Neural progenitor cell (in vitro differentiated cells): Measurements from ENCODE around the gene SIAH3. TPM values are rescaled to one million over a fixed set of nuclear protein-coding genes. Genes with fewer than 3 reads are reported as not detected.
A peak's percentile ranks its signal among the peaks of the same experiment; 100 is the strongest.

Experiments
- DNase-seq: peaks from one replicate; pipeline ENCODE4 v3.0.0-alpha.2; 2016; ENCODE audit warnings: low spot score
- H2AFZ ChIP-seq: fragments of 200-600 bp; sonication (generic); replicated peaks from 2 replicates; pipeline ENCODE4 v1.6.1; 2016; ENCODE audit warnings: antibody characterized with exemption
- H3F3A ChIP-seq: fragments of 200-600 bp; sonication (generic); 2 replicates; pipeline ENCODE4 v1.6.1; 2016; ENCODE audit warnings: antibody characterized with exemption, low read depth
- H3K27ac ChIP-seq: fragments of 200-600 bp; sonication (generic); 2 replicates; pipeline ENCODE4 v1.5.1; 2016; ENCODE audit warnings: mild to moderate bottlenecking
- H3K27me3 ChIP-seq: fragments of 200-600 bp; sonication (generic); 2 replicates; pipeline ENCODE4 v1.6.1; 2016; ENCODE audit warnings: mild to moderate bottlenecking, moderate library complexity
- H3K36me3 ChIP-seq: fragments of 200-600 bp; sonication (generic); 2 replicates; pipeline ENCODE4 v1.5.1; 2016
- H3K4me1 ChIP-seq: fragments of 200-600 bp; sonication (generic); 2 replicates; pipeline ENCODE4 v1.6.1; 2016; ENCODE audit warnings: mixed run types
- H3K4me2 ChIP-seq: fragments of 200-600 bp; sonication (generic); 2 replicates; pipeline ENCODE4 v1.6.1; 2016
- H3K4me3 ChIP-seq: fragments of 200-600 bp; sonication (generic); 2 replicates; pipeline ENCODE4 v1.5.1; 2016
- H3K79me2 ChIP-seq: fragments of 200-600 bp; sonication (generic); 2 replicates; pipeline ENCODE4 v1.6.1; 2016; ENCODE audit warnings: low read depth
- H3K9ac ChIP-seq: fragments of 200-600 bp; sonication (generic); 2 replicates; pipeline ENCODE4 v1.6.1; 2016
- H3K9me3 ChIP-seq: fragments of 200-600 bp; sonication (generic); 2 replicates; pipeline ENCODE4 v1.5.1; 2016; ENCODE audit warnings: low read depth
- H4K20me1 ChIP-seq: fragments of 200-600 bp; sonication (generic); 2 replicates; pipeline ENCODE4 v1.6.1; 2016; ENCODE audit warnings: low read depth
- H3K27ac Mint-ChIP-seq: 3 replicates; pipeline ENCODE4 v1.8.0; 2021; ENCODE audit warnings: mixed read lengths
- H3K27me3 Mint-ChIP-seq: 2 replicates; pipeline ENCODE4 v1.8.0; 2022; ENCODE audit warnings: low read depth, mild to moderate bottlenecking, inconsistent platforms, moderate library complexity, mixed read lengths; ENCODE audit not compliant: insufficient read depth
- H3K36me3 Mint-ChIP-seq: 3 replicates; pipeline ENCODE4 v1.8.0; 2021; ENCODE audit warnings: mixed read lengths
- H3K4me1 Mint-ChIP-seq: 3 replicates; pipeline ENCODE4 v1.8.0; 2021; ENCODE audit warnings: mixed read lengths
- H3K4me3 Mint-ChIP-seq: 3 replicates; pipeline ENCODE4 v1.8.0; 2021; ENCODE audit warnings: mild to moderate bottlenecking, moderate library complexity, mixed read lengths
- H3K9me3 Mint-ChIP-seq: 3 replicates; pipeline ENCODE4 v1.8.0; 2020; ENCODE audit warnings: mixed read lengths
- CTCF ChIP-seq: fragments of 200-600 bp; sonication (generic); IDR thresholded peaks from 2 replicates; pipeline ENCODE4 v1.5.1; 2017; ENCODE audit warnings: antibody characterized with exemption, mild to moderate bottlenecking
- EZH2 ChIP-seq: fragments of 200-600 bp; sonication (generic); IDR thresholded peaks from 2 replicates; pipeline ENCODE4 v1.6.1; 2017; ENCODE audit warnings: antibody characterized with exemption, mild to moderate bottlenecking, moderate library complexity
- EZH2phosphoT487 ChIP-seq: fragments of 200-600 bp; sonication (generic); IDR thresholded peaks from 2 replicates; pipeline ENCODE4 v1.6.1; 2017; ENCODE audit warnings: antibody characterized with exemption
- total RNA-seq: library from RNA; depleted of rRNA; stranded (reverse); fragments of >200 nt; gene quantifications from 2 replicates; pipeline ENCODE4 v1.2.3, GENCODE V29; 2015; ENCODE audit warnings: low replicate concordance

SIAH3 gene
- total RNA-seq, 1 donor from 2014 or later: not detected

- Histone ChIP-seq H3K9me3 (no peaks in the 10 kb centered on the region), H3K4me3 (no peak overlapping the region), H3K79me2 (no peaks in the 10 kb centered on the region), H3F3A (peaks cover 19% of the 10 kb centered on the region), H3K9ac (no peak overlapping the region), H3K4me1 (peaks cover 27% of the 10 kb centered on the region), H3K27ac (no peak overlapping the region), H3K36me3 (no peaks in the 10 kb centered on the region), H3K27me3 (peaks cover 72% of the 10 kb centered on the region), H2AFZ (no peak overlapping the region), H4K20me1 (peaks cover 13% of the 10 kb centered on the region), H3K4me2 (no peak overlapping the region)
- peak; percentile 51 for TF ChIP-seq CTCF
- TF ChIP-seq EZH2: no peak
- Mint-ChIP-seq H3K27ac (no peak overlapping the region), H3K4me3 (no peak overlapping the region), H3K4me1 (peaks cover 44% of the 10 kb centered on the region), H3K36me3 (no peaks in the 10 kb centered on the region), H3K27me3 (peaks cover 13% of the 10 kb centered on the region), H3K9me3 (peaks cover 9% of the 10 kb centered on the region)
- peak; percentile 55 for DNase-seq
These were observed 28.1 kb upstream of the SIAH3 start for GRCh38 chr13:45879666-45880065.

- TF ChIP-seq CTCF (no peak), EZH2 (no peak), EZH2phosphoT487 (no peak)
- H2AFZ ChIP-seq: no peak overlapping the region
- peaks cover 11% of the 10 kb centered on the region for H3K27me3 Mint-ChIP-seq
- no peak for DNase-seq
- peaks cover 19% of the 10 kb centered on the region for H3F3A ChIP-seq
- H3K9ac ChIP-seq: no peak overlapping the region
- peaks cover 7% of the 10 kb centered on the region for H3K9me3 Mint-ChIP-seq
- H3K27me3 ChIP-seq: peaks cover 65% of the 10 kb centered on the region
- H3K9me3 ChIP-seq: no peaks in the 10 kb centered on the region
- no peak overlapping the region for H3K4me2 ChIP-seq
- H3K4me3 Mint-ChIP-seq: no peak overlapping the region
- H3K27ac Mint-ChIP-seq: no peak overlapping the region
- peaks cover 43% of the 10 kb centered on the region for H3K4me1 Mint-ChIP-seq
- H3K27ac ChIP-seq: no peak overlapping the region
- H3K4me3 ChIP-seq: no peak overlapping the region
- peaks cover 29% of the 10 kb centered on the region for H3K4me1 ChIP-seq
- H3K36me3 Mint-ChIP-seq: no peaks in the 10 kb centered on the region
- no peaks in the 10 kb centered on the region for H3K36me3 ChIP-seq
- H3K79me2 ChIP-seq: no peaks in the 10 kb centered on the region
- peaks cover 13% of the 10 kb centered on the region for H4K20me1 ChIP-seq
These were observed 27.4 kb upstream of the SIAH3 start for GRCh38 chr13:45878966-45879365.

GRCh38 chr13:45876781-45877180, 25.2 kb upstream of the SIAH3 start:
- Histone ChIP-seq H3K79me2 (no peaks in the 10 kb centered on the region), H3K9ac (no peak overlapping the region), H3F3A (peaks cover 5% of the 10 kb centered on the region), H3K36me3 (no peaks in the 10 kb centered on the region), H4K20me1 (no peaks in the 10 kb centered on the region), H2AFZ (no peak overlapping the region), H3K9me3 (no peaks in the 10 kb centered on the region), H3K4me3 (no peak overlapping the region), H3K27ac (no peak overlapping the region), H3K4me2 (no peak overlapping the region), H3K27me3 (peaks cover 50% of the 10 kb centered on the region), H3K4me1 (peaks cover 17% of the 10 kb centered on the region)
- no peaks in the 10 kb centered on the region for H3K36me3 Mint-ChIP-seq
- H3K27ac Mint-ChIP-seq: no peak overlapping the region
- no peak overlapping the region for H3K4me3 Mint-ChIP-seq
- peaks cover 33% of the 10 kb centered on the region for H3K4me1 Mint-ChIP-seq
- DNase-seq: no peak
- peaks cover 10% of the 10 kb centered on the region for H3K27me3 Mint-ChIP-seq
- H3K9me3 Mint-ChIP-seq: peaks cover 7% of the 10 kb centered on the region
- TF ChIP-seq EZH2 (no peak), CTCF (no peak), EZH2phosphoT487 (no peak)

- H3K4me3 Mint-ChIP-seq: no peak overlapping the region
- DNase-seq: no peak
- H3K27me3 Mint-ChIP-seq: peaks cover 10% of the 10 kb centered on the region
These were observed 24.4 kb upstream of the SIAH3 start for GRCh38 chr13:45875951-45876350.

More at GRCh38 chr13:45875951-45876350, 24.4 kb upstream of the SIAH3 start:
- H3K27me3 ChIP-seq: peaks cover 42% of the 10 kb centered on the region
- H3K9ac ChIP-seq: no peak overlapping the region
- no peaks in the 10 kb centered on the region for H3K36me3 ChIP-seq
- H3K4me3 ChIP-seq: no peak overlapping the region
- H3K4me1 Mint-ChIP-seq: peaks cover 34% of the 10 kb centered on the region
- H3K4me2 ChIP-seq: no peak overlapping the region
- H3K4me1 ChIP-seq: peaks cover 10% of the 10 kb centered on the region
- H3K27ac ChIP-seq: no peak overlapping the region
- H2AFZ ChIP-seq: no peak overlapping the region
- no peak for TF ChIP-seq CTCF
- TF ChIP-seq EZH2: no peak
- no peak for TF ChIP-seq EZH2phosphoT487
- H4K20me1 ChIP-seq: no peaks in the 10 kb centered on the region
- peaks cover 8% of the 10 kb centered on the region for H3K9me3 Mint-ChIP-seq
- no peaks in the 10 kb centered on the region for H3K36me3 Mint-ChIP-seq
- H3K79me2 ChIP-seq: no peaks in the 10 kb centered on the region
- peaks cover 4% of the 10 kb centered on the region for H3F3A ChIP-seq
- H3K9me3 ChIP-seq: no peaks in the 10 kb centered on the region
- H3K27ac Mint-ChIP-seq: no peak overlapping the region
